ENCODE data around the gene CACNA2D2. TPM values are rescaled to one million over a fixed set of nuclear protein-coding genes. Genes with fewer than 3 reads are reported as not detected.

CACNA2D2 gene
- total RNA-seq, 1 donor from 2014 or later = 5.0 TPM

DNA sequence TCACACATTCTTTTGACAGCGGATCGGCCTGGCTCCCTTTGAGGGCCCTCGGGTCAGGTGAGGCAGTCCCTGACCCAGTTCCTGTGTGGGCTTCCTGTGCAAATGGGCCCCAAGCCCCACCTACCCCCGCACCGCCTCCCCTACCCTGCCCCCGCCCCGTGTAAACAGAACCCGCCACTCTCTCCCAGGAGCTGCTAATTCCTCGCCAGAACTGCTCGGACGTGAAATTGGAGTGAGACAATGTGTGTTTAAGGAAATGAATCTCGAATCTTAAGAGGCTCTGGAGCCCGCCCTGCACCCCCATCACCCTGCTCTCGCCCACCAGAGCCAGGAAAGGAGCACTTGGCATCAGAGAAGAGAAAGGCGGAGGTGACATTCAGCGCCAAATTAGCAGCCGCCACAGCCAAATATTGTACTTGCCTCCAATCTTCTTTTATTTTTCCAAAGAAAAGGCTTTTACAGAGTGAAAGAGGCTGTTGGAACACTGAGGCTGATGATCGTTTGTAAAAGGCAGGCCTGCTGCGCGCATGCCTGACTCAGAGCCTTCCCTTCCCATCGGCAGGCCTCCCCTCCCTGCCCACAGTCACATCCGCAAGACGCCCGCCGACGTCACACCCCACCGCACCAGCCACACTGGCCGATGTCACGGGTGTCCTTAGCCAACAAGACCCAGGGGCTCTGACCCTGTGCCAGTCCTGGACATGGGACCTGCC lies 53.1 kb downstream of the CACNA2D2 start:
- Mint-ChIP-seq H3K9me3 (ENCODE audit: unreplicated experiment) (no peaks in the 10 kb centered on the region), H3K4me1 (ENCODE audit: low read depth, unreplicated experiment) (peaks cover 9% of the 10 kb centered on the region), H3K36me3 (ENCODE audit: unreplicated experiment) (no peaks in the 10 kb centered on the region), H3K27me3 (ENCODE audit: unreplicated experiment) (peaks cover 7% of the 10 kb centered on the region), H3K4me3 (ENCODE audit: unreplicated experiment) (no peak overlapping the region), H3K27ac (ENCODE audit: unreplicated experiment) (no peak overlapping the region)
- no peak for DNase-seq
- TF ChIP-seq, protein P1, sequence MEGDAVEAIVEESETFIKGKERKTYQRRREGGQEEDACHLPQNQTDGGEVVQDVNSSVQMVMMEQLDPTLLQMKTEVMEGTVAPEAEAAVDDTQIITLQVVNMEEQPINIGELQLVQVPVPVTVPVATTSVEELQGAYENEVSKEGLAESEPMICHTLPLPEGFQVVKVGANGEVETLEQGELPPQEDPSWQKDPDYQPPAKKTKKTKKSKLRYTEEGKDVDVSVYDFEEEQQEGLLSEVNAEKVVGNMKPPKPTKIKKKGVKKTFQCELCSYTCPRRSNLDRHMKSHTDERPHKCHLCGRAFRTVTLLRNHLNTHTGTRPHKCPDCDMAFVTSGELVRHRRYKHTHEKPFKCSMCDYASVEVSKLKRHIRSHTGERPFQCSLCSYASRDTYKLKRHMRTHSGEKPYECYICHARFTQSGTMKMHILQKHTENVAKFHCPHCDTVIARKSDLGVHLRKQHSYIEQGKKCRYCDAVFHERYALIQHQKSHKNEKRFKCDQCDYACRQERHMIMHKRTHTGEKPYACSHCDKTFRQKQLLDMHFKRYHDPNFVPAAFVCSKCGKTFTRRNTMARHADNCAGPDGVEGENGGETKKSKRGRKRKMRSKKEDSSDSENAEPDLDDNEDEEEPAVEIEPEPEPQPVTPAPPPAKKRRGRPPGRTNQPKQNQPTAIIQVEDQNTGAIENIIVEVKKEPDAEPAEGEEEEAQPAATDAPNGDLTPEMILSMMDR (IDR thresholded peaks at IDR 0.05; ENCODE audit: partially characterized antibody, unreplicated experiment) = no peak

DNA sequence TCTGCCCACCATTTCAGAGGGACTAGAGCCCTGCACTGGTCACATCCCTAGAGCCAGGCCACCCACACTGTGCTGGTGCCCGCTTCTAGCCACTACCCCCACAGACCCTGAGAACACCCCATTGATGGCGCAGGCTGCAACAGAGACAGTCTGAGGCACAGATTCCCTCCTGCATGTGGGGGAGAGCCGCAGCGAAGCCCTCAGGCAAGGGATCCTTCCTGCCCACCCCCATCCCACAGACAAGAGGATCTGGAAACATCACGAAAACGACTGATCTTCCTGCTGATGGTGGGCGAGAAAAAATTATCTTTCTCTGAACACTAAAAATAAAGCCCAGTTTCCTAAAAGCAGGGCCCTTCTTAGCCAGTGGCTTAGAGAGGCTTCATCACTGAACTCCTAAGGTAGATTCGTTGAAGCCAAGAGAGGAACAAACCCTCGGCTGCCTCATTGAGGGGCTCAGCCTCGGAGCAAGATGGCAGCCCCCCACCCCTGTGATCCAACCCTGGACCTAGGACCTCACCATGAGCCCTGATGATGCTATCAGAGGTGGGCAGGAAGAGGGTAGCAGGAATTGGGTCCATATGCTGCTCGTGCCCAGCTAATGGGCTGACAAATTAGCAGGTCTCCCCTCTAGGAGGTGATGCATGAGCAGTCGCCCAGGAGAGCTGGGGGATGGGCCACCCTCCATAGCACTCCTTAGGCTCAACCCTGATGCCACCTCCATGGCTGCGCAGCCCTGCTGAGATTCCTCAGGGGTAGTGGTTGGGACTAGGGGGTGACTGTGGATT lies 54.5 kb downstream of the CACNA2D2 start:
- Mint-ChIP-seq H3K4me3 (ENCODE audit: unreplicated experiment) (no peak overlapping the region), H3K36me3 (ENCODE audit: unreplicated experiment) (no peaks in the 10 kb centered on the region), H3K27ac (ENCODE audit: unreplicated experiment) (no peak overlapping the region), H3K9me3 (ENCODE audit: unreplicated experiment) (no peaks in the 10 kb centered on the region), H3K4me1 (ENCODE audit: low read depth, unreplicated experiment) (no peaks in the 10 kb centered on the region), H3K27me3 (ENCODE audit: unreplicated experiment) (peaks cover 7% of the 10 kb centered on the region)
- no peak for DNase-seq
- TF ChIP-seq, protein P1 (IDR thresholded peaks at IDR 0.05; ENCODE audit: partially characterized antibody, unreplicated experiment) = no peak

DNA sequence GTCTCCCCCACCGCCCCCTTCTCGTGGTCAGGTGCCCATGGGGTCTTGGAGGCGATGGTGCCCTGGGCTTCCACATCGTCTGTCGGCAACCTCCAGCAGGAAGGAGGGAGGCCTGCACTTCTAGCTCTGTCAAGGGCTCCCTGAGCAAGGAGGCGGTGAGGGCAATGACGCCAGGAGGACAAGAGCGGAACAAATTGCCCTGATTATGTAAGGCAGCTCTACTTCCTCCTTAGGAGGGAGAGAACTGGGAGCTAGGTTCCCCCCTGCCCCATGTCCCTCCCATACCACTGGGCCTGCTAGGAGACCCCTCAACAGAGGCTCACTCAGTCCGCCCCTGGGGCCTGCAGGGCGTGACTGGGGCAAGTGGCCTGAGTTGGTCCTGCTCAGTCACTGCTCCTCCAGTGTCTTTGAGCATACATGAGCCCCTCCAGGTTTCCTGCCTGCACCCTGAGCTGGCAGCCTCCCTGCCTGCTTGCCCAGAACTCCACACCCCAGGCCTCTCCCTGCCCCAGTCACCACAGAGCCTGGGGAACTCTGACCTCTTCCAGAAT lies 56.1 kb downstream of the CACNA2D2 start:
- no peaks in the 10 kb centered on the region for H3K4me1 Mint-ChIP-seq (ENCODE audit: low read depth, unreplicated experiment)
- peaks cover 6% of the 10 kb centered on the region for H3K27me3 Mint-ChIP-seq (ENCODE audit: unreplicated experiment)
- DNase-seq = no peak
- no peak overlapping the region for H3K4me3 Mint-ChIP-seq (ENCODE audit: unreplicated experiment)
- TF ChIP-seq, protein P1 (IDR thresholded peaks at IDR 0.05; ENCODE audit: partially characterized antibody, unreplicated experiment) = no peak
- peaks cover under 1% of the 10 kb centered on the region for H3K9me3 Mint-ChIP-seq (ENCODE audit: unreplicated experiment)
- H3K27ac Mint-ChIP-seq (ENCODE audit: unreplicated experiment) = no peak overlapping the region
- no peaks in the 10 kb centered on the region for H3K36me3 Mint-ChIP-seq (ENCODE audit: unreplicated experiment)

GRCh38 chr3:50445919-50446318 lies 57.5 kb downstream of the CACNA2D2 start:
- H3K9me3 Mint-ChIP-seq (ENCODE audit: unreplicated experiment) = peaks cover 3% of the 10 kb centered on the region
- no peak overlapping the region for H3K4me3 Mint-ChIP-seq (ENCODE audit: unreplicated experiment)
- peaks cover 3% of the 10 kb centered on the region for H3K27me3 Mint-ChIP-seq (ENCODE audit: unreplicated experiment)
- no peak for DNase-seq
- TF ChIP-seq, protein P1 (IDR thresholded peaks at IDR 0.05; ENCODE audit: partially characterized antibody, unreplicated experiment) = no peak
- peaks cover 7% of the 10 kb centered on the region for H3K4me1 Mint-ChIP-seq (ENCODE audit: low read depth, unreplicated experiment)
- H3K36me3 Mint-ChIP-seq (ENCODE audit: unreplicated experiment) = no peaks in the 10 kb centered on the region
- H3K27ac Mint-ChIP-seq (ENCODE audit: unreplicated experiment) = no peak overlapping the region

All from glutamatergic neuron (in vitro differentiated cells).